Measurements from ENCODE around the gene TMPRSS12.
A peak's percentile ranks its signal among the peaks of the same experiment; 100 is the strongest.
"Not testable (repeated sequence)": the region's sequence is repeated elsewhere in the genome, so short reads cannot be mapped to it uniquely, and the experiment has no call there.

TMPRSS12 gene

GRCh38 chr12:50926932-50927331 lies 84.2 kb downstream of the TMPRSS12 start:
- DNase-seq: peak in 3 of 14 donors; percentile 8 to 14 (median 9)

DNA sequence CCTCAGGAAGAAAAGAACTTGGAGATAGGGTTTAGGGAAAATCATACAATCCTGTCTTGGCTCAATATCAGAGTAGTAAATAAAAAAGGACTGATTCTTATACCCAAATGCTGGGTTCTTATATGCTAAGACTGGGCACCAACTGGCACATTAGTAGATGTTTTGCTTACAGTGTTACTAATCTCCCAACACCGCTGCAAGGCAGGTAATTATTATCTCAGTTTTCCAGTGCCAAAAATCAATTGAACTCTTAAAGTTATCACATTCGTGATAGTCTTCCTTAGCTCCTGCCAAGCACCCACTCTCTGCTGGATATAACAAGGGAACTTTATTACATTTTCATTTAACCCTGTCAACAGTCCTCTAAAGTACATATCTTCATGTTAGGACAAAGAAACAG lies 84.6 kb downstream of the TMPRSS12 start:
- DNase-seq: peak in 1 of 14 donors; percentile 21

- DNase-seq: no peak
Measured at GRCh38 chr12:50927766-50928224, 85.1 kb downstream of the TMPRSS12 start.

DNA sequence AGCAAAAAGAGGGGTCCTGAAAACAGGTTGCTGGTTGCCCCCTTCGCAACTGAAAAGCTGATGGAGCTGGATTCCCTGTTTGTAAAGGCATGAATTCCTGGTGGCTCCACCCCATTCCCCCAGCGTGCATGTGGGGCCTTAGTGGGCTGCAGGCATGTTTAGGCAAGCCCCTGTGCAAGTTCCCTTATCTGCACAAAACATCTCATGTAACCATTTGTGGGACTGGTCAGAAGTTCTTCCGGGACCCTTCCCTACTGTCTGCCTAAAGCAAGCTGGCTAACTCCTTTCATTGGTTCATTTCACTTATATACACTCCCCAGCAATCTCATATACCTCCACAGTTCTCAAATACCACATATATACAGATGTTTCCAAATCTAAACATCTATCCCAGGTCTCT lies 85.7 kb downstream of the TMPRSS12 start:
- DNase-seq: peak in 2 of 14 donors; percentile 21 to 23

DNA sequence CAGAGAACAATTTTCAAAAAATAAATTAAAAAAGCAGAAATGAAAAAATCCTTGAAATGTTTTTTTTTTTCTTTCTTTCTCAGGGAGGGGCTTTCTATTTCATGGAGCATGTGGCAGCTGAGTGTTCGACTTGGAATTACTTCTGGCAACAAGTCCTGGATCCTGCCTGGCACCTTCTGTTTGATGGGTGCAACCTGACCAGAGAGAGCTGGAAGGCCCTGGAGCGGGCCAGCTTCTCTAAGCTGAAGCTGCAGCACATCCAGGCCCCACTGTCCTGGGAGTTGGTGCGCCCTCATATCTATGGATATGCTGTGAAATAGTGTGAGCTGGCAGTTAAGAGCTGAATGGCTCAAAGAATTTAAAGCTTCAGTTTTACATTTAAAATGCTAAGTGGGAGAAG lies 87.1 kb downstream of the TMPRSS12 start:
- peak in 1 of 14 donors; percentile 13 for DNase-seq

GRCh38 chr12:50930477-50930876 lies 87.8 kb downstream of the TMPRSS12 start:
- DNase-seq: not testable (repeated sequence)

GRCh38 chr12:50932787-50933280 lies 90.1 kb downstream of the TMPRSS12 start:
- DNase-seq: no peak

GRCh38 chr12:50933459-50934124 lies 90.9 kb downstream of the TMPRSS12 start:
- DNase-seq: peak in 1 of 14 donors; percentile 5

DNA sequence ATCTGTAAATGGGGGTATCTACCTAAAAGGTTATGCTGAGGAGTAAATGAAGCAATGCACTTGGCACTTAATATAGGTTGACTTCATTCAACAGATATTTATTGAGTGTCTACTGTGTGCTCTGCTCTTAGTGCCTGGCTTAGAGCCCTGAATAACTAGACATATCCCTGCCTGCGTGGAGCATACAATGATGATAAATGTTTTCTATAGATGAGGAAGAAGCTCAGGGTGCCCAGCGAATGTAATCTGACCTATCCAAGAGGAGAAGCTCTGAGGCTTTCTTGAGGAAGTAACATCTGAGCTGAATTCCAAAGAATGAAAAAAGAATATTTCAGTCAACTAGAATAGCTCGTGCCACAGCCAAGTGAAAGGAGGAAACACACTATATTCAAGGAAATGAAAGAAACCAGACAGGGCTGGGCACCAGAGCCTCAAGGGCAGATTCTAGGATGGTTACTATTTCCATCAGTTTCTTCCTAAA lies 91.7 kb downstream of the TMPRSS12 start:
- no peak for DNase-seq

- DNase-seq: no peak
Measured at GRCh38 chr12:50934981-50935807, 92.5 kb downstream of the TMPRSS12 start.

DNA sequence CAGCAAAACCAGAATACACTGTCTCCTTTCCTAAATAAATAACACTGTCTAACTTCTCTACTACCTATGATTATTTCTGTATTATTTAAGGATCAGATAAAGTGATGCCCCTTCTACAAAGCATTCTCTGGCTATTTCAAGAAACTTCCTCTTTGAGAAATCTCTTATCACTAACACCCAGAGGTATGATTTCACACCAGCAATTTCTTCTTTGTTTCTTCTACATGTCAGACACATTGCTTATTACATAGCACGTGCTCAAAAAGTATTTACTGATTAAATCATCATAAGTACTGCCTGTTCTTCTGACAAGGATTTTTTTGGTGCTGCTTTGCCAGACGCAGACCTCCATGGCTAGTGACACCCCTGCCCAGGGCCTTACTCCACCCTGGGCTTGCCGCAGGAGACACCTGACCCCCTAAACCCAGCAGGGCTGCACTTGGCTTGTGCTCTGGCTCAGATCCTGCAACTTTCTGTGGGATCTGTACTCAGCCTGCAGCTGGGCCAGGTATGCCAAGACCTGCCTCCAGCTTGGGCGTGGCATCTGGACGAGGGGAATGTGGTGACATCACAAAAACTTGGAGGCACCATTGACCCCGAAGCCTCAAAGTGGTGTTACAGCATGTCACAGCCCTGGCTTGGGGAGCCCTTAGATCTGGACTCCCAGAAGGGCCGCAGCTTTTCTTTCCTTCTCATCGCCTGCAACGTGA lies 94.2 kb downstream of the TMPRSS12 start:
- DNase-seq: no peak

Measured in C1 segment of cervical spinal cord (tissue), 14 donors.